Kasumi-1 (cell line): ENCODE measurements around the gene FAM24B.
"Not testable (repeated sequence)": the region's sequence is repeated elsewhere in the genome, so short reads cannot be mapped to it uniquely, and the experiment has no call there.

Experiments used
- DNase-seq, 2 experiments: peaks; one replicate each; lab custom pipeline; 2025; lab: John Stamatoyannopoulos, UW

FAM24B gene

GRCh38 chr10:122879339-122880273 is at the start of gene FAM24B:
TSS of gene FAM24B (minus strand) at chr10:122879581. CDS start at chr10:122850515, 29,066 bp downstream.
- peak; percentile 84 to 86 for DNase-seq

- DNase-seq, result no peak
Observed at GRCh38 chr10:122915700-122916099, 36.3 kb upstream of the FAM24B start.

- peak; percentile 67 to 70 for DNase-seq
Observed at GRCh38 chr10:122911889-122912484, 32.6 kb upstream of the FAM24B start.

GRCh38 chr10:122910310-122910709 is 30.9 kb upstream of the FAM24B start, which contains the start of gene FAM24A:
TSS of gene FAM24A (plus strand) at chr10:122910610. CDS start at chr10:122911635, 1,025 bp downstream.
- no peak for DNase-seq

GRCh38 chr10:122903861-122904260 is 24.5 kb upstream of the FAM24B start:
- not testable (repeated sequence) for DNase-seq

- DNase-seq, result no peak
Observed at GRCh38 chr10:122894261-122894944, 15.0 kb upstream of the FAM24B start.

GRCh38 chr10:122884166-122884565 is 4.8 kb upstream of the FAM24B start:
- DNase-seq, result peak in 1 of 2 experiments; percentile 8

- no peak for DNase-seq
Observed at GRCh38 chr10:122882766-122883165, 3.4 kb upstream of the FAM24B start.

GRCh38 chr10:122878799-122879338 is 512 bp downstream of the FAM24B start:
- peak; percentile 24 to 48 for DNase-seq

GRCh38 chr10:122877264-122877663 is 2.1 kb downstream of the FAM24B start:
- no peak for DNase-seq

- no peak for DNase-seq
Observed at GRCh38 chr10:122876467-122876855, 2.9 kb downstream of the FAM24B start.

GRCh38 chr10:122875843-122876466 is 3.4 kb downstream of the FAM24B start:
- no peak for DNase-seq

- not testable (repeated sequence) for DNase-seq
Observed at GRCh38 chr10:122871947-122872346, 7.4 kb downstream of the FAM24B start.

GRCh38 chr10:122868768-122869167 is 10.6 kb downstream of the FAM24B start:
- DNase-seq, result not testable (repeated sequence)

GRCh38 chr10:122866757-122867482 is 12.5 kb downstream of the FAM24B start:
- DNase-seq, result not testable (repeated sequence)

GRCh38 chr10:122864901-122865300 is 14.5 kb downstream of the FAM24B start:
- no peak for DNase-seq

GRCh38 chr10:122864194-122864592 is 15.2 kb downstream of the FAM24B start:
- DNase-seq, result no peak

- no peak for DNase-seq
Observed at GRCh38 chr10:122863216-122864193, 15.9 kb downstream of the FAM24B start.

GRCh38 chr10:122861711-122862161 is 17.6 kb downstream of the FAM24B start:
- DNase-seq, result no peak

- no peak for DNase-seq
Observed at GRCh38 chr10:122859527-122859926, 19.9 kb downstream of the FAM24B start.
